MM.1S (cell line): ENCODE measurements around the gene FAM227A.

Source experiments
- DNase-seq: peaks from one replicate; pipeline ENCODE4 v3.0.0-alpha.2; 2015
- H2AFZ ChIP-seq: fragments of 300-600 bp; sonication (generic); 2 replicates; pipeline ENCODE4 v1.6.0; 2016; ENCODE audit warnings: antibody characterized with exemption, low read length
- H3F3A ChIP-seq: fragments of 300-600 bp; sonication (generic); 2 replicates; pipeline ENCODE4 v1.6.1; 2016; ENCODE audit warnings: mild to moderate bottlenecking, antibody characterized with exemption, low read length, moderate library complexity, mixed read lengths; ENCODE audit not compliant: insufficient read depth
- H3K27ac ChIP-seq: fragments of 300-600 bp; sonication (generic); 2 replicates; pipeline ENCODE4 v1.5.1; 2016; ENCODE audit warnings: mild to moderate bottlenecking, low read length
- H3K27me3 ChIP-seq: fragments of 300-600 bp; sonication (generic); replicated peaks from 2 replicates; pipeline ENCODE4 v1.6.0; 2016; ENCODE audit warnings: low read length; ENCODE audit not compliant: insufficient read depth
- H3K36me3 ChIP-seq: fragments of 300-600 bp; sonication (generic); replicated peaks from 2 replicates; pipeline ENCODE4 v1.6.1; 2016; ENCODE audit warnings: mild to moderate bottlenecking, low read length, mixed read lengths; ENCODE audit not compliant: insufficient read depth
- H3K4me1 ChIP-seq: fragments of 300-600 bp; sonication (generic); 2 replicates; pipeline ENCODE4 v1.6.1; 2016; ENCODE audit warnings: low read length, mixed read lengths
- H3K4me2 ChIP-seq: fragments of 300-600 bp; sonication (generic); 2 replicates; pipeline ENCODE4 v1.6.0; 2016; ENCODE audit warnings: low read depth, low read length
- H3K4me3 ChIP-seq: fragments of 300-600 bp; sonication (generic); 2 replicates; pipeline ENCODE4 v1.5.1; 2016; ENCODE audit warnings: low read length, mixed read lengths
- H3K79me2 ChIP-seq: fragments of 300-600 bp; sonication (generic); 2 replicates; pipeline ENCODE4 v1.6.1; 2016; ENCODE audit warnings: mixed run types, low read length, mixed read lengths
- H3K9ac ChIP-seq: fragments of 300-600 bp; sonication (generic); 2 replicates; pipeline ENCODE4 v1.6.1; 2016; ENCODE audit warnings: low read length, mixed read lengths
- H3K9me2 ChIP-seq: fragments of 300-600 bp; sonication (generic); replicated peaks from 2 replicates; pipeline ENCODE4 v1.6.1; 2016; ENCODE audit warnings: mild to moderate bottlenecking, low read length, mixed read lengths; ENCODE audit not compliant: insufficient read depth
- H3K9me3 ChIP-seq: fragments of 300-600 bp; sonication (generic); replicated peaks from 2 replicates; pipeline ENCODE4 v1.6.1; 2016; ENCODE audit warnings: mild to moderate bottlenecking, low read length, mixed read lengths; ENCODE audit not compliant: insufficient read depth
- H4K20me1 ChIP-seq: fragments of 300-600 bp; sonication (generic); 2 replicates; pipeline ENCODE4 v1.6.1; 2016; ENCODE audit warnings: mild to moderate bottlenecking, low read length, moderate library complexity, mixed read lengths; ENCODE audit not compliant: insufficient read depth
- EZH2 ChIP-seq: fragments of 300-600 bp; sonication (generic); optimal IDR thresholded peaks from 2 replicates; pipeline ENCODE3; 2017; ENCODE audit warnings: low read depth, mild to moderate bottlenecking, antibody characterized with exemption, low read length, mixed read lengths
- EZH2phosphoT487 ChIP-seq: fragments of 300-600 bp; sonication (generic); IDR thresholded peaks from 2 replicates; pipeline ENCODE4 v1.6.1; 2018; ENCODE audit warnings: antibody characterized with exemption, low read length
- TF ChIP-seq, protein P1 (sequence below): fragments of 300-600 bp; sonication (generic); IDR thresholded peaks from 2 replicates; pipeline ENCODE4 v1.5.1; 2016; ENCODE audit warnings: antibody characterized with exemption, low read length, mixed read lengths

The FAM227A gene

GRCh38 chr22:38565441-38565840 is 90.8 kb downstream of the FAM227A start:
- Histone ChIP-seq H2AFZ (no peak overlapping the region), H3K9ac (no peak overlapping the region), H3K4me2 (no peak overlapping the region), H3K27ac (no peak overlapping the region), H3K79me2 (no peaks in the 10 kb centered on the region), H3K36me3 (no peaks in the 10 kb centered on the region), H3K4me3 (no peak overlapping the region), H4K20me1 (no peaks in the 10 kb centered on the region), H3K4me1 (0 out of 2 replicates have a peak, but pooled peaks cover 6% of the 10 kb centered on the region), H3K27me3 (no peaks in the 10 kb centered on the region), H3K9me2 (no peaks in the 10 kb centered on the region), H3F3A (peaks cover 4% of the 10 kb centered on the region; the same call in 1 of the 2 replicates), H3K9me3 (no peaks in the 10 kb centered on the region)
- TF ChIP-seq EZH2phosphoT487 = no peak
- TF ChIP-seq, protein P1, sequence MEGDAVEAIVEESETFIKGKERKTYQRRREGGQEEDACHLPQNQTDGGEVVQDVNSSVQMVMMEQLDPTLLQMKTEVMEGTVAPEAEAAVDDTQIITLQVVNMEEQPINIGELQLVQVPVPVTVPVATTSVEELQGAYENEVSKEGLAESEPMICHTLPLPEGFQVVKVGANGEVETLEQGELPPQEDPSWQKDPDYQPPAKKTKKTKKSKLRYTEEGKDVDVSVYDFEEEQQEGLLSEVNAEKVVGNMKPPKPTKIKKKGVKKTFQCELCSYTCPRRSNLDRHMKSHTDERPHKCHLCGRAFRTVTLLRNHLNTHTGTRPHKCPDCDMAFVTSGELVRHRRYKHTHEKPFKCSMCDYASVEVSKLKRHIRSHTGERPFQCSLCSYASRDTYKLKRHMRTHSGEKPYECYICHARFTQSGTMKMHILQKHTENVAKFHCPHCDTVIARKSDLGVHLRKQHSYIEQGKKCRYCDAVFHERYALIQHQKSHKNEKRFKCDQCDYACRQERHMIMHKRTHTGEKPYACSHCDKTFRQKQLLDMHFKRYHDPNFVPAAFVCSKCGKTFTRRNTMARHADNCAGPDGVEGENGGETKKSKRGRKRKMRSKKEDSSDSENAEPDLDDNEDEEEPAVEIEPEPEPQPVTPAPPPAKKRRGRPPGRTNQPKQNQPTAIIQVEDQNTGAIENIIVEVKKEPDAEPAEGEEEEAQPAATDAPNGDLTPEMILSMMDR = no peak
- no peak for TF ChIP-seq EZH2
- DNase-seq = no peak

DNA sequence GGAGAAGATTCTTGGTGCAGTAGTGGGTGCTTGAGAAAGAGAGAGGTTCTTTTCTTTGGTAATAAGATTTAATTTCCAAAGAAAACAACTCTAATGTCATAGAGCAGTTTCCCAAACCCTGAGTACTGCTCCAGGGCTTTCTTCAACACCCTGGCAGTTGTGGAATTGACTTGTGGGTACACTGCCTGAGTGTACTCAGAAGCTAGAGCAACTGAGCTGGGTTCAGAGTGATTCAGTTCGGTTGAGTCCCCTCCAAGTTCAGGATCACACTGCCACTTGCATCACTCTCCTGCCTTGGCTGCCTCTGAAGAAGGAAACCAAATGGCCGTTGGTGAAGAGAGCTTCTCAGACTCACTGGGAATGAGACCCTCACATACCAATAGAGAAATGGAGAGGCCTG is 91.5 kb downstream of the FAM227A start:
- Histone ChIP-seq H3K9me3 (no peaks in the 10 kb centered on the region), H3K4me2 (no peak overlapping the region), H3K79me2 (no peaks in the 10 kb centered on the region), H3F3A (peaks cover 3% of the 10 kb centered on the region; the same call in 1 of the 2 replicates), H3K4me3 (no peak overlapping the region), H3K27me3 (no peaks in the 10 kb centered on the region), H3K4me1 (0 out of 2 replicates have a peak, but pooled peaks cover 5% of the 10 kb centered on the region), H3K36me3 (no peaks in the 10 kb centered on the region), H2AFZ (no peak overlapping the region), H3K9me2 (no peaks in the 10 kb centered on the region), H3K27ac (no peak overlapping the region), H4K20me1 (no peaks in the 10 kb centered on the region), H3K9ac (no peak overlapping the region)
- no peak for DNase-seq
- TF ChIP-seq EZH2phosphoT487 (no peak), EZH2 (no peak)
- TF ChIP-seq, protein P1 = no peak

DNA sequence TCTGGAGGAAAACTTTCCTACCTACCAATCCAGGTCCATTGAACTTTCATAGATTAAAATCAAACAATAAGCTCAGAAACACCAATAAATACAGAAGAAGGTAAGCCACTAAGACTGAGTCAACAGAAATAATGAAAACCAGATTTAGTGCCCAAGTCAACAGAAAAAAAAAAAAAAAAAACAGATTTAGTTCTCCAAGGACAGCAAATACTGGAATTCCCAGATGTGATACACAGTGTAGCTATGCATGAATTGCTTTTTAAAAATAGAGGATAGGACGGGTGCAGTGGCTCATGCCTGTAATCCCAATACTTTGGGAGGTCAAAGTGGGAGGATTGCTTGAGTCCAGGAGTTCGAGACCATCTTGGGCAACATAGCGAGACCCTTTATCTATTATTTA is 101.9 kb downstream of the FAM227A start:
- Histone ChIP-seq H3F3A (no peaks in the 10 kb centered on the region), H2AFZ (no peak overlapping the region), H3K4me2 (no peak overlapping the region), H3K4me3 (no peak overlapping the region), H4K20me1 (no peaks in the 10 kb centered on the region), H3K9ac (no peak overlapping the region), H3K79me2 (no peaks in the 10 kb centered on the region), H3K4me1 (no peaks in the 10 kb centered on the region), H3K9me3 (no peaks in the 10 kb centered on the region), H3K27ac (no peak overlapping the region), H3K27me3 (no peaks in the 10 kb centered on the region), H3K9me2 (no peaks in the 10 kb centered on the region), H3K36me3 (no peaks in the 10 kb centered on the region)
- DNase-seq = no peak
- TF ChIP-seq, protein P1 = no peak
